PFSK-1 (cell line): ENCODE results near the gene GPBP1L1.

Experiments
- FOXP2 ChIP-seq: optimal IDR thresholded peaks from 2 replicates; pipeline ENCODE3; 2011; ENCODE audit warnings: borderline replicate concordance, control low read depth, inconsistent platforms; ENCODE audit not compliant: insufficient read depth; ENCODE audit errors: extremely low read length, extremely low read depth
- POLR2AphosphoS5 ChIP-seq: IDR thresholded peaks from 2 replicates; pipeline ENCODE4 v1.6.1; 2012; ENCODE audit warnings: low read depth, mild to moderate bottlenecking, control low read depth, low read length, moderate library complexity
- SIN3A ChIP-seq: IDR thresholded peaks from 2 replicates; pipeline ENCODE4 v1.6.1; 2012; ENCODE audit warnings: mild to moderate bottlenecking, low read length, moderate library complexity, borderline replicate concordance; ENCODE audit not compliant: insufficient read depth
- TAF1 ChIP-seq: IDR thresholded peaks from 2 replicates; pipeline ENCODE4 v1.6.1; 2012; ENCODE audit warnings: low read length, control low read depth, borderline replicate concordance; ENCODE audit not compliant: insufficient read depth
- TF ChIP-seq, protein P1 (sequence below), 2 experiments: IDR thresholded peaks; 2 replicates each; pipeline versions ENCODE4 v1.6.1 to v1.8.0; 2011 to 2012; ENCODE audit warnings: low read depth in 2 of 2, low read length in 2 of 2, control low read depth in 1 of 2, inconsistent platforms in 1 of 2, mild to moderate bottlenecking in 1 of 2, moderate library complexity in 1 of 2; ENCODE audit not compliant: insufficient read depth in 1 of 2

The GPBP1L1 gene

DNA sequence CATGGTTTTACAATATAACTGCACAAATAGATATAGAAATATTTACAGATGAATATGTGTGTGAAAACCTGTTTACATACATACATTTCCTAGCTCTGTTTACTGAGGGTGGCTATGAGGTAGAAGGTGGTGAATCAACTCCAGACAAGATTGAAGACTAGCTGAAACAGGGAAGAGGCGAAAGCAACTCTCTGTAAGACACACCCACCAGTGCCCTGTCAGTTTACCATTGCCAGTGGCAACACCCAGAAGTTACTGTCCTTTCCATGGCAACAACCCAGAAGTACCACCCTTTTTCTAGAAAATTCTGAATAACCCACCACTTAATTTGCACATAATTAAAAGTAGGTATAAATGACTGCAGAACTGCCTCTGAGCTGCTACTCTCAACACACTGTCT is 18.3 kb upstream of the GPBP1L1 start:
- TF ChIP-seq TAF1 (no peak), SIN3A (no peak), POLR2AphosphoS5 (no peak), FOXP2 (no peak)
- TF ChIP-seq, protein P1, sequence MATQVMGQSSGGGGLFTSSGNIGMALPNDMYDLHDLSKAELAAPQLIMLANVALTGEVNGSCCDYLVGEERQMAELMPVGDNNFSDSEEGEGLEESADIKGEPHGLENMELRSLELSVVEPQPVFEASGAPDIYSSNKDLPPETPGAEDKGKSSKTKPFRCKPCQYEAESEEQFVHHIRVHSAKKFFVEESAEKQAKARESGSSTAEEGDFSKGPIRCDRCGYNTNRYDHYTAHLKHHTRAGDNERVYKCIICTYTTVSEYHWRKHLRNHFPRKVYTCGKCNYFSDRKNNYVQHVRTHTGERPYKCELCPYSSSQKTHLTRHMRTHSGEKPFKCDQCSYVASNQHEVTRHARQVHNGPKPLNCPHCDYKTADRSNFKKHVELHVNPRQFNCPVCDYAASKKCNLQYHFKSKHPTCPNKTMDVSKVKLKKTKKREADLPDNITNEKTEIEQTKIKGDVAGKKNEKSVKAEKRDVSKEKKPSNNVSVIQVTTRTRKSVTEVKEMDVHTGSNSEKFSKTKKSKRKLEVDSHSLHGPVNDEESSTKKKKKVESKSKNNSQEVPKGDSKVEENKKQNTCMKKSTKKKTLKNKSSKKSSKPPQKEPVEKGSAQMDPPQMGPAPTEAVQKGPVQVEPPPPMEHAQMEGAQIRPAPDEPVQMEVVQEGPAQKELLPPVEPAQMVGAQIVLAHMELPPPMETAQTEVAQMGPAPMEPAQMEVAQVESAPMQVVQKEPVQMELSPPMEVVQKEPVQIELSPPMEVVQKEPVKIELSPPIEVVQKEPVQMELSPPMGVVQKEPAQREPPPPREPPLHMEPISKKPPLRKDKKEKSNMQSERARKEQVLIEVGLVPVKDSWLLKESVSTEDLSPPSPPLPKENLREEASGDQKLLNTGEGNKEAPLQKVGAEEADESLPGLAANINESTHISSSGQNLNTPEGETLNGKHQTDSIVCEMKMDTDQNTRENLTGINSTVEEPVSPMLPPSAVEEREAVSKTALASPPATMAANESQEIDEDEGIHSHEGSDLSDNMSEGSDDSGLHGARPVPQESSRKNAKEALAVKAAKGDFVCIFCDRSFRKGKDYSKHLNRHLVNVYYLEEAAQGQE (IDR thresholded peaks at IDR 0.05; ENCODE audit: insufficient read depth in 1 of 2, low read depth in 2 of 2, low read length in 2 of 2) = no peak

DNA sequence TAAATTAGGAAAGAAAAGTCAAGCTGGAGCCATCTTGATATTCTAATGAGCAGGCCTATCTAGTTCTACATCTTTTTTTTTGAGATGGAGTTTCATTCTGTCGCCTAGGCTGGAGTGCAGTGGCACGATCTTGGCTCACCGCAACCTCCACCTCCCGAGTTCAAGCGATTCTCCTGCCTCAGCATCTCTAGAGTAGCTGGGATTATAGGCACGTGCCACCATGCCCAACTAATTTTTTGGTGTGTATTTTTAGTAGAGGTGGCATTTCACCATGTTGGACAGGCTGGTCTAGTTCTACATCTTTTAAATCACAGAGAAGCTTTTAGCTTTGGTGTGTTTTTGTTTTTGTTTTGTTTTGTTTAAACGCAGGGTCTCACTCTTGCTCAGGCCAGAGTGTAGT is 8.5 kb upstream of the GPBP1L1 start:
- no peak for TF ChIP-seq POLR2AphosphoS5
- no peak for TF ChIP-seq TAF1
- no peak for TF ChIP-seq FOXP2
- TF ChIP-seq, protein P1 (IDR thresholded peaks at IDR 0.05; ENCODE audit: insufficient read depth in 1 of 2, low read depth in 2 of 2, low read length in 2 of 2) = no peak
- no peak for TF ChIP-seq SIN3A

DNA sequence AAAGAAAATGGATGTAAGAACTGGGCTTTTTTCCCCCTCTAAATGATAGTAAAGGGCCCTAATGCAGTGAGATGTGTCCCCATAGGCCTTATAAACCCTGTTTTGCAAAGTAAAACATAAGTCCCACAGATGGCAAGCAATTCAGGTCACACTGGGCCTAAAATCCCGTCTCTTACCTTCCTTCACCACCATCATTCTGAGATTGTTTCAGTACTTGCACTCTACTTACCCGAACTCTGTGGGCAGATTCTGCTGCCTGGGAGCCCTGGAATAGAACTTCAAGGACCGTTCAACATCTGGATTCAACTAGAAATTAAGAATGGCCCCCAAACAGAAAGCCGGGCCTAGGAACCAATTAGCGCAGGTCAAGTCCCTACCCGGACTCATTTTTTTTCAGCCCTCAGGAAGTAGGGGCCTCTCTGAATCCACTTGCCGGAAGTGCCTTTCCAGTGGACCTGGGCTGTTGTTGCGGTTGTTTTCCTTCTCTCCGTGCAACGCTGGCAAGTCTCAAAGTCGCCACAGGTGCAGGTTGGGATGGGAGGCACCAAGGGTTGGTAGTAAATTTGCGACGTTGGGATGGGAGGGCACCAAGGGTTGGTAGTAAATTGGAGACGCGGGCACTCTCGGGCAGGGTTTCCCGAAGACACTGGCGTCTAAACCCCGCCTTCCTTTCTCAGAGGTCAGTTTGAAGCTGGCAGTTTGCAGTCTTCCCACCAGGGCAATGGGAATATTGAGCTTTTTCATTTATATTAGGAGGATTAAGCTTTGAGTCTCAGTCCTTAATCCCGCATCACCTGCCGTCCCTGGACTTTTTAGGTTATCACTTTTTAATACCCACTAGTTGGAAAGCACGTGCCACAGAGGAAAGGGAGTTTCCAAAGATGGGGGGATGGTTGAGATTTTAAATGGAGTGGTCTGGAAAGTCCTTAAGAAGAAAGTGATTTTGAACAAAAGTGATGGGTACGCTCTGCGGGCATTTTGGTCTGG is 1.7 kb upstream of the GPBP1L1 start, which contains the start of gene TMEM69:
Gene TMEM69, plus strand, starts transcription at position 428 of the 987 bp plus-strand sequence. CDS start 2,888 bp downstream, outside the sequence.
- TF ChIP-seq SIN3A (no peak), FOXP2 (no peak), POLR2AphosphoS5 (peak; percentile 89), TAF1 (peak; percentile 91)
- TF ChIP-seq, protein P1 (IDR thresholded peaks at IDR 0.05; ENCODE audit: insufficient read depth in 1 of 2, low read depth in 2 of 2, low read length in 2 of 2) = 0 out of 4 replicates have a peak, but pooled peaks of 1 of the 2 experiments have one; percentile 34

DNA sequence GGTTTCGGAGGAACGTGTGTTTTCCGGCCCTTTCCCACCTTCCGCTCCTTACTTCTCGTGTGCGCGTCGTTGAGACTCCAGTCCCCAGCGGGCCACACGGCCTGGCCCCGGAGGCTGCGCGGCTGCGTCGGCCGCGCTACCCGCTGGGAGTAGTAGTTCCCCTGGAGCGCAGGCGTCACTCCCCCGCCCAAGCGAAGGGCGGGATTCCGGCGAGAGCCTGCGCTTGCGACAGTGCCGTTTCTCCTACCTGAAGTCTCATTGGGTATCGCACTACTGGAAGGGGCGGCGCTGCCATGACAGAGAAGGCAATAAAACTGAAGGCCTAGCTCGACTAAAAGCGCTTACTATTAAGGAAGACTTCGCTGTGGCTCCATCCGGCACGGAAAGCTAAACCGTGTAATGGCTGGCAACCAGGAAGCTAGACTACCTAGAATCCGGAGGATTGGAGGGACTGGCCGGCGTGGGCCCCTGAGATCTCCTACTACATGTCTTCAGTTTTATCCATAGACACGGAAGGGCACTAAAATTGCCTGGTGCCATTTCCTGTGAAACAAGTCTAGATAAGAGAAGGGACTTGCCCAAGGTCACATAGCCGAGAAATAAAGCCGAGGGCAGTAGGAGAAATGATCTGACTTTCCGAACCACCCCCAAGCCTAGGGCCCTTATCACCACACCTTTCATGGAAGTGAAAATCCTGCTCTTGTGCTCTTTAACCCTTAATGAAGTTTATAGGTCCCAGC is 851 bp upstream of the GPBP1L1 start:
- TF ChIP-seq TAF1 = no peak
- TF ChIP-seq SIN3A = no peak
- peak; percentile 89 for TF ChIP-seq FOXP2
- TF ChIP-seq, protein P1 (IDR thresholded peaks at IDR 0.05; ENCODE audit: insufficient read depth in 1 of 2, low read depth in 2 of 2, low read length in 2 of 2) = no peak
- peak; percentile 86; the same call in 1 of the 2 replicates for TF ChIP-seq POLR2AphosphoS5
